Measurements from ENCODE around the gene JMJD1C. TPM values are rescaled to one million over a fixed set of nuclear protein-coding genes. Genes with fewer than 3 reads are reported as not detected.

Gene JMJD1C
- total RNA-seq, 1 donor from 2014 or later = 143 TPM

- Histone ChIP-seq H3K36me3 (no peaks in the 10 kb centered on the region), H2AFZ (replicated peaks) (no peak overlapping the region), H3K79me2 (ENCODE audit: low read depth) (peaks cover 100% of the 10 kb centered on the region), H3K27ac (no peak overlapping the region), H3K4me3 (no peak overlapping the region), H3F3A (ENCODE audit: low read depth) (no peaks in the 10 kb centered on the region), H4K20me1 (ENCODE audit: low read depth) (peaks cover under 1% of the 10 kb centered on the region), H3K4me1 (no peaks in the 10 kb centered on the region), H3K9me3 (ENCODE audit: low read depth) (no peaks in the 10 kb centered on the region), H3K4me2 (no peak overlapping the region), H3K27me3 (no peaks in the 10 kb centered on the region), H3K9ac (no peak overlapping the region)
- no peak for TF ChIP-seq EZH2 (IDR thresholded peaks at IDR 0.05)
- TF ChIP-seq CTCF (IDR thresholded peaks at IDR 0.05) = no peak
- TF ChIP-seq EZH2phosphoT487 (IDR thresholded peaks at IDR 0.05) = no peak
- DNase-seq (ENCODE audit: low spot score) = no peak
- Mint-ChIP-seq H3K36me3 (peaks cover 8% of the 10 kb centered on the region), H3K27me3 (ENCODE audit: insufficient read depth, low read depth) (no peaks in the 10 kb centered on the region), H3K9me3 (no peaks in the 10 kb centered on the region), H3K27ac (no peak overlapping the region), H3K4me1 (no peaks in the 10 kb centered on the region), H3K4me3 (no peak overlapping the region)
Measured at GRCh38 chr10:63142136-63142535, 323.6 kb downstream of the JMJD1C start.

- H3K36me3 ChIP-seq = no peaks in the 10 kb centered on the region
- H3K4me3 Mint-ChIP-seq = no peak overlapping the region
- H3K9me3 Mint-ChIP-seq = no peaks in the 10 kb centered on the region
- H3K9me3 ChIP-seq (ENCODE audit: low read depth) = no peaks in the 10 kb centered on the region
- H3K4me2 ChIP-seq = no peak overlapping the region
- no peak for TF ChIP-seq CTCF (IDR thresholded peaks at IDR 0.05)
- TF ChIP-seq EZH2 (IDR thresholded peaks at IDR 0.05) = no peak
- no peak for TF ChIP-seq EZH2phosphoT487 (IDR thresholded peaks at IDR 0.05)
- H3K9ac ChIP-seq = no peak overlapping the region
- no peaks in the 10 kb centered on the region for H3K27me3 ChIP-seq
- no peaks in the 10 kb centered on the region for H3K4me1 Mint-ChIP-seq
- no peaks in the 10 kb centered on the region for H3K27me3 Mint-ChIP-seq (ENCODE audit: insufficient read depth, low read depth)
- peaks cover 4% of the 10 kb centered on the region for H3K36me3 Mint-ChIP-seq
- no peak overlapping the region for H3K4me3 ChIP-seq
- H2AFZ ChIP-seq (replicated peaks) = no peak overlapping the region
- H3K27ac ChIP-seq = no peak overlapping the region
- H3K79me2 ChIP-seq (ENCODE audit: low read depth) = peaks cover 100% of the 10 kb centered on the region
- no peak overlapping the region for H3K27ac Mint-ChIP-seq
- no peak for DNase-seq (ENCODE audit: low spot score)
- H3F3A ChIP-seq (ENCODE audit: low read depth) = no peaks in the 10 kb centered on the region
- no peaks in the 10 kb centered on the region for H3K4me1 ChIP-seq
- H4K20me1 ChIP-seq (ENCODE audit: low read depth) = peaks cover 10% of the 10 kb centered on the region
Measured at GRCh38 chr10:63140077-63140476, 325.7 kb downstream of the JMJD1C start.

- Mint-ChIP-seq H3K36me3 (no peaks in the 10 kb centered on the region), H3K4me1 (peaks cover 11% of the 10 kb centered on the region), H3K27ac (no peak overlapping the region), H3K9me3 (peaks cover 6% of the 10 kb centered on the region), H3K4me3 (no peak overlapping the region), H3K27me3 (ENCODE audit: insufficient read depth, low read depth) (no peaks in the 10 kb centered on the region)
- DNase-seq (ENCODE audit: low spot score) = no peak
- Histone ChIP-seq H4K20me1 (ENCODE audit: low read depth) (peaks cover 14% of the 10 kb centered on the region), H3K9ac (no peak overlapping the region), H3K36me3 (no peaks in the 10 kb centered on the region), H3K4me2 (no peak overlapping the region), H3K27me3 (no peaks in the 10 kb centered on the region), H3K27ac (no peak overlapping the region), H3F3A (ENCODE audit: low read depth) (peaks cover 10% of the 10 kb centered on the region), H2AFZ (replicated peaks) (no peak overlapping the region), H3K4me3 (no peak overlapping the region), H3K4me1 (peaks cover 9% of the 10 kb centered on the region), H3K9me3 (ENCODE audit: low read depth) (no peaks in the 10 kb centered on the region), H3K79me2 (ENCODE audit: low read depth) (peaks cover 90% of the 10 kb centered on the region)
- no peak for TF ChIP-seq CTCF (IDR thresholded peaks at IDR 0.05)
- TF ChIP-seq EZH2 (IDR thresholded peaks at IDR 0.05) = no peak
- no peak for TF ChIP-seq EZH2phosphoT487 (IDR thresholded peaks at IDR 0.05)
Measured at GRCh38 chr10:63137306-63137705, 328.5 kb downstream of the JMJD1C start.
